DOHH2 (cell line): ENCODE data around the gene SLC39A6.

Experiments
- EZH2phosphoT487 ChIP-seq: fragments of 200-600 bp; sonication (generic); IDR thresholded peaks from 2 replicates; pipeline ENCODE4 v1.6.1; 2017; ENCODE audit warnings: borderline replicate concordance, mild to moderate bottlenecking, antibody characterized with exemption, low read length, moderate library complexity, mixed read lengths
- TF ChIP-seq, protein P1 (sequence below): fragments of 200-600 bp; sonication (generic); IDR thresholded peaks from one replicate; pipeline ENCODE4 v1.5.1; 2014; ENCODE audit warnings: antibody characterized with exemption, mild to moderate bottlenecking, low read depth, low read length; ENCODE audit not compliant: poor library complexity, severe bottlenecking

DNA sequence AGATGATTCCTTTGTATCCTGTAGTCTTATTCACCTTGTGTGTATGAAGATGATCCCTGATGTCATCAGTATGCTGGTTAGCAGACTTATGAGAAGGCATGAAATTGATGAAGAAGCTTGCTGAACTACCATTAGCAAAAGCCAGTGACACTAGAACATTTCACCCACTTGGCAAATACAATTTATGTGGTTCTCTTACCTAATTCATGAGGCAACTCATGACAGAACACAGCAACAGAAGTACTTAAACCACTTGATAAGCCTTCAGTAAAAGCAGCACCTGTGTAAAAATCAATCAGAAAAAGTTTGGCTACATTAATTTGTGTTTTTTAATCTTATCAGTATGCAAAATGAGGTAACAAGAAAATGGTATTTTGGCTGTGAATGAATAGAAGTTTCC is 16.8 kb downstream of the SLC39A6 start:
- no peak for TF ChIP-seq EZH2phosphoT487
- TF ChIP-seq, protein P1, sequence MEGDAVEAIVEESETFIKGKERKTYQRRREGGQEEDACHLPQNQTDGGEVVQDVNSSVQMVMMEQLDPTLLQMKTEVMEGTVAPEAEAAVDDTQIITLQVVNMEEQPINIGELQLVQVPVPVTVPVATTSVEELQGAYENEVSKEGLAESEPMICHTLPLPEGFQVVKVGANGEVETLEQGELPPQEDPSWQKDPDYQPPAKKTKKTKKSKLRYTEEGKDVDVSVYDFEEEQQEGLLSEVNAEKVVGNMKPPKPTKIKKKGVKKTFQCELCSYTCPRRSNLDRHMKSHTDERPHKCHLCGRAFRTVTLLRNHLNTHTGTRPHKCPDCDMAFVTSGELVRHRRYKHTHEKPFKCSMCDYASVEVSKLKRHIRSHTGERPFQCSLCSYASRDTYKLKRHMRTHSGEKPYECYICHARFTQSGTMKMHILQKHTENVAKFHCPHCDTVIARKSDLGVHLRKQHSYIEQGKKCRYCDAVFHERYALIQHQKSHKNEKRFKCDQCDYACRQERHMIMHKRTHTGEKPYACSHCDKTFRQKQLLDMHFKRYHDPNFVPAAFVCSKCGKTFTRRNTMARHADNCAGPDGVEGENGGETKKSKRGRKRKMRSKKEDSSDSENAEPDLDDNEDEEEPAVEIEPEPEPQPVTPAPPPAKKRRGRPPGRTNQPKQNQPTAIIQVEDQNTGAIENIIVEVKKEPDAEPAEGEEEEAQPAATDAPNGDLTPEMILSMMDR = no peak
